ENCODE results near the gene DHRS7. TPM values are rescaled to one million over a fixed set of nuclear protein-coding genes. Genes with fewer than 3 reads are reported as not detected.

DHRS7 gene
- total RNA-seq, 1 experiment from 2014 or later = 27.7 TPM

DNA sequence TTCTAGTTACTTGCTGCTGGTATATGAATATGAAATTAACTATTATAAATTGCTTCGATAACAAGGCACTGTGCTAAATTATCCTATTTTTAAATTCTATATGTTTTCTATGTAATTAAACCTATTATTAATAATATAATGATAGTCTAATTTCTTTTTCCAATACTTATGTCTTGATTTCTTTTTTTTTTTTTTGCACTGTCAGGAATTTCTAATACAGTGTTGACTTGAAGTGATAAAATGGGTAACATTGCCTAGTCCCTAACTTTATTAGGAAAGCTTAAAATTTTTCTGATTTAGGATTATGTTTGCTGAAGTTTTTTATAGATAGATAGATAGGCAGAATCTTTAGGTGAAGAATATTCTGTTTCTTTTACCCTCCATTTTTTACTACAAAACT is 13.6 kb upstream of the DHRS7 start:
- H2BK15ac ChIP-seq (ENCODE audit: low read depth, low read length) = no peak overlapping the region
- H4K8ac ChIP-seq (replicated peaks; ENCODE audit: insufficient read length, low read depth, low read length) = no peak overlapping the region
- H3K9me3 ChIP-seq (ENCODE audit: control insufficient read depth, low read depth, low read length) = no peaks in the 10 kb centered on the region
- no peaks in the 10 kb centered on the region for H3K36me3 Mint-ChIP-seq (ENCODE audit: insufficient read depth in 1 of 3, low read depth in 3 of 3)
- H3T11ph ChIP-seq (ENCODE audit: low read length) = no peak overlapping the region
- H3K4me1 ChIP-seq (ENCODE audit: insufficient read depth, low read length) = no peaks in the 10 kb centered on the region
- peaks cover 2 to 3% of the 10 kb centered on the region in 2 experiments; a peak in 1 of 5 replicates for H3K9me3 Mint-ChIP-seq
- no peak overlapping the region for H4K5ac ChIP-seq (ENCODE audit: insufficient read length, low read depth, low read length)
- H3K4me1 Mint-ChIP-seq = peaks cover 4 to 12% of the 10 kb centered on the region in 2 experiments
- TF ChIP-seq, protein P1, sequence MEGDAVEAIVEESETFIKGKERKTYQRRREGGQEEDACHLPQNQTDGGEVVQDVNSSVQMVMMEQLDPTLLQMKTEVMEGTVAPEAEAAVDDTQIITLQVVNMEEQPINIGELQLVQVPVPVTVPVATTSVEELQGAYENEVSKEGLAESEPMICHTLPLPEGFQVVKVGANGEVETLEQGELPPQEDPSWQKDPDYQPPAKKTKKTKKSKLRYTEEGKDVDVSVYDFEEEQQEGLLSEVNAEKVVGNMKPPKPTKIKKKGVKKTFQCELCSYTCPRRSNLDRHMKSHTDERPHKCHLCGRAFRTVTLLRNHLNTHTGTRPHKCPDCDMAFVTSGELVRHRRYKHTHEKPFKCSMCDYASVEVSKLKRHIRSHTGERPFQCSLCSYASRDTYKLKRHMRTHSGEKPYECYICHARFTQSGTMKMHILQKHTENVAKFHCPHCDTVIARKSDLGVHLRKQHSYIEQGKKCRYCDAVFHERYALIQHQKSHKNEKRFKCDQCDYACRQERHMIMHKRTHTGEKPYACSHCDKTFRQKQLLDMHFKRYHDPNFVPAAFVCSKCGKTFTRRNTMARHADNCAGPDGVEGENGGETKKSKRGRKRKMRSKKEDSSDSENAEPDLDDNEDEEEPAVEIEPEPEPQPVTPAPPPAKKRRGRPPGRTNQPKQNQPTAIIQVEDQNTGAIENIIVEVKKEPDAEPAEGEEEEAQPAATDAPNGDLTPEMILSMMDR (conservative IDR thresholded peaks at IDR 0.05) = no peak
- no peak overlapping the region for H3K18ac ChIP-seq (ENCODE audit: insufficient read length, low read depth, low read length)
- H3K4ac ChIP-seq (ENCODE audit: low read depth, low read length) = no peak overlapping the region
- no peak overlapping the region for H2AFZ ChIP-seq (ENCODE audit: low read length)
- no peak overlapping the region for H3K23ac ChIP-seq (ENCODE audit: insufficient read length, low read depth, low read length)
- H3K27me3 ChIP-seq (ENCODE audit: insufficient read depth, low read length) = no peaks in the 10 kb centered on the region; the same call in 1 of the 2 replicates
- no peak overlapping the region for H3K4me2 ChIP-seq (ENCODE audit: insufficient read depth, insufficient read length, low read length)
- H3K27ac ChIP-seq (ENCODE audit: insufficient read length, low read depth, low read length) = no peak overlapping the region
- no peaks in the 10 kb centered on the region for H4K20me1 ChIP-seq (ENCODE audit: control insufficient read depth, insufficient read depth, insufficient read length)
- no peaks in the 10 kb centered on the region for H3K23me2 ChIP-seq (ENCODE audit: insufficient read length, low read depth, low read length, poor library complexity, severe bottlenecking)
- H3K27ac Mint-ChIP-seq = no peak overlapping the region
- no peak overlapping the region for H3K56ac ChIP-seq (ENCODE audit: insufficient read length, low read depth, low read length)
- no peaks in the 10 kb centered on the region; the same call in 1 of the 2 replicates for H3K27me3 Mint-ChIP-seq (ENCODE audit: low read depth)
- no CpG with 5 or more reads among the region's 1 CpG for WGBS (ENCODE audit: extremely low coverage, insufficient read length, low lambda C conversion rate)
- H3K14ac ChIP-seq (ENCODE audit: insufficient read depth, low read length) = no peak overlapping the region
- H3K9ac ChIP-seq (ENCODE audit: extremely low read depth, insufficient read length, low read length) = no peak overlapping the region
- no peak overlapping the region for H2BK12ac ChIP-seq (ENCODE audit: insufficient read length, low read depth, low read length)
- no peak overlapping the region for H2BK120ac ChIP-seq (ENCODE audit: low read depth, low read length, poor library complexity, severe bottlenecking)
- no peaks in the 10 kb centered on the region for H3K79me2 ChIP-seq (ENCODE audit: insufficient read depth, low read length)
- H4K91ac ChIP-seq (ENCODE audit: insufficient read length, low read depth, low read length) = no peak overlapping the region
- H2BK20ac ChIP-seq (ENCODE audit: low read depth, low read length, poor library complexity, severe bottlenecking) = no peak overlapping the region
- no peak overlapping the region for H3K4me3 Mint-ChIP-seq
- H2BK5ac ChIP-seq (ENCODE audit: insufficient read length, low read length) = no peak overlapping the region
- DNase-seq = no peak
- H2AK5ac ChIP-seq (ENCODE audit: insufficient read length, low read length) = no peak overlapping the region
- no peaks in the 10 kb centered on the region for H3K79me1 ChIP-seq (ENCODE audit: insufficient read depth, low read depth, low read length, poor library complexity, severe bottlenecking)

Measured in H9 (cell line).